Thymus (tissue), 14 donors: ENCODE data around the gene RNF44. TPM values are rescaled to one million over a fixed set of nuclear protein-coding genes. Genes with fewer than 3 reads are reported as not detected.

Source experiments
- DNase-seq, 9 donors: peaks; one replicate each; pipeline ENCODE4 v3.0.0-alpha.2; 2013; ENCODE audit warnings: low spot score in 9 of 9, low read depth in 6 of 9, missing footprints in 1 of 9
- H3K27ac ChIP-seq, 2 donors: one replicate each; pipeline ENCODE4 v1.5.1; 2013; ENCODE audit warnings: control low read depth in 1 of 2, low read depth in 1 of 2, low read length in 1 of 2, mild to moderate bottlenecking in 1 of 2, moderate library complexity in 1 of 2
- H3K27me3 ChIP-seq, 2 donors: one replicate each; pipeline ENCODE4 v1.5.1; 2013; ENCODE audit warnings: low read length in 1 of 2; ENCODE audit not compliant: control insufficient read depth in 2 of 2, insufficient read depth in 1 of 2
- H3K36me3 ChIP-seq, 2 donors: one replicate each; pipeline ENCODE4 v1.5.1; 2013; ENCODE audit warnings: low read length in 1 of 2, mild to moderate bottlenecking in 1 of 2, moderate library complexity in 1 of 2; ENCODE audit not compliant: control insufficient read depth in 2 of 2, insufficient read depth in 2 of 2
- H3K4me1 ChIP-seq, 2 donors: one replicate each; pipeline ENCODE4 v1.5.1; 2013; ENCODE audit warnings: low read length in 2 of 2; ENCODE audit not compliant: control insufficient read depth in 2 of 2, insufficient read depth in 2 of 2
- H3K4me3 ChIP-seq, 2 donors: one replicate each; pipeline ENCODE4 v1.5.1; 2013; ENCODE audit warnings: low read length in 2 of 2, control low read depth in 1 of 2, mild to moderate bottlenecking in 1 of 2
- H3K9me3 ChIP-seq, 2 donors: one replicate each; pipeline ENCODE4 v1.5.1; 2013; ENCODE audit warnings: low read length in 1 of 2, mild to moderate bottlenecking in 1 of 2; ENCODE audit not compliant: control insufficient read depth in 2 of 2, insufficient read depth in 1 of 2
- WGBS: extraction: QIAGEN DNeasy Blood & Tissue Kit; methylation state at CpG from one replicate; pipeline ENCODE4 v1.1.7; 2013; 5-methylcytosine and 5-hydroxymethylcytosine counted together
- long read RNA-seq, 10 donors: transcript quantifications; one replicate each; lab custom pipeline, GENCODE V29; 2026
- polyA plus RNA-seq: library from polyadenylated mRNA; stranded (reverse); fragments of 200-250 nt; gene quantifications from one replicate; pipeline ENCODE4 v1.2.3, GENCODE V29; 2013
- total RNA-seq: library from RNA; stranded (reverse); fragments of 120-200 nt; gene quantifications from one replicate; pipeline ENCODE4 v1.2.4, GENCODE V29; 2013
- donor health status: healthy.

The RNF44 gene
- total RNA-seq (19.3 TPM), polyA plus RNA-seq (54.8 TPM)
- long read RNA-seq, donor 1, full-length matches to known transcripts: 1 of 1 reads
- long read RNA-seq, donor 1, partial matches to known transcripts: 0 of 1 reads
- long read RNA-seq, donor 1, other reads (novel, unspliced or antisense): 0 of 1 reads
- long read RNA-seq, donor 2: 0 reads
- long read RNA-seq, donor 3, partial matches to known transcripts: 19 of 22 reads
- long read RNA-seq, donor 3, other reads (novel, unspliced or antisense): 0 of 22 reads
- long read RNA-seq, donor 4, partial matches to known transcripts: 12 of 14 reads
- long read RNA-seq, donor 4, other reads (novel, unspliced or antisense): 0 of 14 reads
- long read RNA-seq, donor 5, partial matches to known transcripts: 69 of 76 reads
- long read RNA-seq, donor 5, other reads (novel, unspliced or antisense): 0 of 76 reads
- long read RNA-seq, donor 6, partial matches to known transcripts: 11 of 13 reads
- long read RNA-seq, donor 6, other reads (novel, unspliced or antisense): 0 of 13 reads
- long read RNA-seq, donor 7, partial matches to known transcripts: 24 of 26 reads
- long read RNA-seq, donor 7, other reads (novel, unspliced or antisense): 0 of 26 reads
- long read RNA-seq, donor 8, partial matches to known transcripts: 6 of 7 reads
- long read RNA-seq, donor 8, other reads (novel, unspliced or antisense): 0 of 7 reads
- long read RNA-seq, donor 9, partial matches to known transcripts: 12 of 14 reads
- long read RNA-seq, donor 9, other reads (novel, unspliced or antisense): 0 of 14 reads
- long read RNA-seq, donor 10, partial matches to known transcripts: 12 of 15 reads
- long read RNA-seq, donor 10, other reads (novel, unspliced or antisense): 0 of 15 reads

DNA sequence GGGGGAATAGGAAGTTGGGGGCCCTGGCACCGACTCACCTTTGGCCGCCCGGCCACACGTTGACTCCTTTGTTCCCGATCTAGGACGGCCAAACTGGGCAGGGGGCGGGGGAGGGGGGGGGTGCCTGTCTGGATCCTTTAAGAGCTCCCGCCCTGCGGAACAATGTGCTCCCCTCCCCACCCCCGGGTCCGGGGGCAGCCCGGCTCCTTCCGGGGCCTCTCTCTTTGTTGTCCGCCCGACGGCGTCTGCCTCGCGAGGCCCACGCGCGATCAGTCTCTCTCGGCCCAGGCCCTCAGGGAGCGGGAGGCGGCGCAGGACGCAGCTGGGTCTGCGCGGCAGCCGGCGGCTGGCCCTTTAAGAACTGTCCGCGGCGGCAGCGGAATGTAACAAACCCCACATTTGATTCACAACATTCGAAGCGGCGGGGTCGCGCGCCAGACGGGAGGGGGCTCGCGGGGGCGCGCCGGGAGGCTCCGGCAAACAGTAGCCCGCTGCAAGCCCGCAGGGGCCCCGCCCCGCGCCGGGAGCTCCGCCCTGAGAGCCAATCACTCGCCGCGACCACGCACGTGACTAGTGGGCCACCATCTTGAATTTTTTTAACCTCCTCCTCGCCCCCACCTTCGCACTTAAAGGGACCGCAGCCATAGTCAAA is at the start of gene RNF44:
Gene RNF44 (minus strand): TSS at position 501 of the 652 bp plus-strand sequence. CDS start 4,930 bp downstream, outside the sequence.
- Histone ChIP-seq H3K4me3 (peak within 1 kb of the TSS; percentile 85 to 98), H3K9me3 (peaks cover 0 to 5% of the 10 kb centered on the region in 2 donors), H3K27ac (peak within 1 kb of the TSS; percentile 99 to 100), H3K36me3 (peaks cover 10 to 18% of the 10 kb centered on the region in 2 donors), H3K4me1 (peaks cover 40 to 72% of the 10 kb centered on the region in 2 donors), H3K27me3 (no peaks in the 10 kb centered on the region)
- peak; percentile 94 to 99 (median 97) for DNase-seq
- under 1% methylated on average over 63 of the region's 63 CpGs for WGBS

DNA sequence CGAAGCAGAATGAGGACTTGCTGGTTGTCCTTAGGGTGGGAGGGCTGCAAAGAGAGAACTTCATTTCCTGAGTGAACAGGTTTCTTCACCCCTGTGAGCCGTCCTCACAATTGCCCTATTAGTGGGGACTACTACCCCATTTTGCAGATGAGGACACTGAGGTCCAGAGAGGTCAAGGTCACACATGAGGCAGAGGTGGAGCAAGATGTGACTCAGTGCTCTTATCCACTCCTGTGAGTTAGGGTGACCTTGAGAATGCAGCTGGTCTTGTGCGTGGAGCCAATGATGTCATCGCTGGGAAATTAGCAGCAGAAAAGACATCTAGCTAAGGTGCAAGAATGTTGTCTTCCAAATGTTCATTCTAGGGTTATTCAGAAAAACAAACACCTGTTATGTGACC is 45.9 kb upstream of the RNF44 start:
- no peak for DNase-seq
- Histone ChIP-seq H3K4me1 (no peaks in the 10 kb centered on the region), H3K36me3 (no peaks in the 10 kb centered on the region), H3K27ac (no peak overlapping the region), H3K9me3 (peaks cover 9 to 27% of the 10 kb centered on the region in 2 donors), H3K4me3 (no peak overlapping the region), H3K27me3 (peaks cover 0 to 7% of the 10 kb centered on the region in 2 donors)
- WGBS: 89% methylated on average over 4 of the region's 4 CpGs

- no peak overlapping the region for H3K4me3 ChIP-seq
- 96% methylated on average over 12 of the region's 12 CpGs for WGBS
- peaks cover 0 to 7% of the 10 kb centered on the region in 2 donors for H3K27me3 ChIP-seq
- H3K36me3 ChIP-seq: no peaks in the 10 kb centered on the region
- H3K27ac ChIP-seq: no peak overlapping the region
- H3K4me1 ChIP-seq: no peaks in the 10 kb centered on the region
- H3K9me3 ChIP-seq: peaks cover 9 to 23% of the 10 kb centered on the region in 2 donors
- DNase-seq: no peak
Observed at GRCh38 chr5:176581361-176581760, 44.2 kb upstream of the RNF44 start.

GRCh38 chr5:176579323-176579722 is 42.1 kb upstream of the RNF44 start:
- no peak for DNase-seq
- Histone ChIP-seq H3K4me1 (no peaks in the 10 kb centered on the region), H3K36me3 (no peaks in the 10 kb centered on the region), H3K27me3 (peaks cover 0 to 7% of the 10 kb centered on the region in 2 donors), H3K27ac (no peak overlapping the region), H3K4me3 (no peak overlapping the region), H3K9me3 (peaks cover 2 to 5% of the 10 kb centered on the region in 2 donors)
- 93% methylated on average over 4 of the region's 4 CpGs for WGBS

GRCh38 chr5:176578391-176578808 is 41.2 kb upstream of the RNF44 start:
- Histone ChIP-seq H3K36me3 (no peaks in the 10 kb centered on the region), H3K27ac (no peak overlapping the region), H3K27me3 (peaks cover 0 to 8% of the 10 kb centered on the region in 2 donors), H3K9me3 (no peaks in the 10 kb centered on the region), H3K4me1 (no peaks in the 10 kb centered on the region), H3K4me3 (no peak overlapping the region)
- peak in 2 of 9 donors; percentile 40 to 43 for DNase-seq
- WGBS: 58% methylated on average over 15 of the region's 15 CpGs

- no peak for DNase-seq
Observed at GRCh38 chr5:176577312-176578176, 40.3 kb upstream of the RNF44 start.

DNA sequence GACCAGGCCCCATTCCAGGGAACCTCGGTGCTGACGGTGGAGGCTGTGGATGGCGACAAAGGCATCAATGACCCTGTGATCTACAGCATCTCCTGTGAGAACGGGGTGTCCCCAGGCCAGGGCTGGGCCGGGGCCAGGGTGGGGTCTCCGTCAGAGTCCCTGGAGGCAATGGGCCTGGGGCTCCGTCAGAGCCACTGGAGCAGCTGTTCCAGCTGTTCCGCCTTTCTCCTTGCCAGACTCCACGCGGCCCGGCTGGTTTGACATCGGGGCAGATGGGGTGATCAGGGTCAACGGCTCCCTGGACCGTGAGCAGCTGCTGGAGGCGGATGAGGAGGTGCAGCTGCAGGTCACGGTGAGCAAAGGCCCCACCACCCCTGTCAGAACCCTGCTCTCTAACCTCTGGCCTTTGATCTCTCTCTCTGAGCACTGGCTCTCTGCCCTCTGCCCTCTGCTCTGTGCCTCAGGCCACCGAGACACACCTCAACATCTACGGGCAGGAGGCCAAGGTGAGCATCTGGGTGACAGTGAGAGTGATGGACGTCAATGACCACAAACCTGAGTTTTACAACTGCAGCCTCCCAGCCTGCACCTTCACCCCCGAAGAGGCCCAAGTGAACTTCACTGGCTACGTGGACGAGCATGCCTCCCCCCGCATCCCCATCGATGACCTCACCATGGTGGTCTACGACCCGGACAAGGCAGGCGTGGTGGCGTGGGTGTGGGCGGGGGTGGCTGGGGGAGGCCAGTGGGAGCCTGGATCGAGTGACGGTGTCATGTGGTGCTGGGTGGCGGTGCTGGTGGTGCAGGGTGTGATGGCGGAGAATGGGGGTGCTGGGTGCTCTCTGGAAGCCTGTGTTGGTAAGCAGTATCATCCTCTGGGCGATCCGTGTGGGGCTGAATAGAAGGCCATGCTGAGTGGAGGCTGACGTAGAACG is 38.6 kb upstream of the RNF44 start:
- Histone ChIP-seq H3K4me1 (no peaks in the 10 kb centered on the region), H3K36me3 (no peaks in the 10 kb centered on the region), H3K4me3 (no peak overlapping the region), H3K27ac (no peak overlapping the region), H3K27me3 (peaks cover 0 to 15% of the 10 kb centered on the region in 2 donors), H3K9me3 (no peaks in the 10 kb centered on the region)
- no peak for DNase-seq
- WGBS: 96% methylated on average over 37 of the region's 37 CpGs

More at GRCh38 chr5:176577312-176578176, 40.3 kb upstream of the RNF44 start:
- Histone ChIP-seq H3K4me3 (no peak overlapping the region), H3K27ac (no peak overlapping the region), H3K4me1 (no peaks in the 10 kb centered on the region), H3K9me3 (no peaks in the 10 kb centered on the region), H3K36me3 (no peaks in the 10 kb centered on the region), H3K27me3 (peaks cover 0 to 13% of the 10 kb centered on the region in 2 donors)
- 91% methylated on average over 36 of the region's 36 CpGs for WGBS
